Hair follicle dermal papilla cell (primary cell): ENCODE measurements around the gene RILPL2. TPM values are rescaled to one million over a fixed set of nuclear protein-coding genes. Genes with fewer than 3 reads are reported as not detected.

Source experiments
- total RNA-seq: library from RNA; depleted of rRNA; stranded (reverse); fragments of >200 nt; gene quantifications from 2 replicates; pipeline ENCODE4 v1.2.3, GENCODE V29; 2012

RILPL2 gene
- total RNA-seq: 2.9 and 3.9 TPM in 2 replicates

DNA sequence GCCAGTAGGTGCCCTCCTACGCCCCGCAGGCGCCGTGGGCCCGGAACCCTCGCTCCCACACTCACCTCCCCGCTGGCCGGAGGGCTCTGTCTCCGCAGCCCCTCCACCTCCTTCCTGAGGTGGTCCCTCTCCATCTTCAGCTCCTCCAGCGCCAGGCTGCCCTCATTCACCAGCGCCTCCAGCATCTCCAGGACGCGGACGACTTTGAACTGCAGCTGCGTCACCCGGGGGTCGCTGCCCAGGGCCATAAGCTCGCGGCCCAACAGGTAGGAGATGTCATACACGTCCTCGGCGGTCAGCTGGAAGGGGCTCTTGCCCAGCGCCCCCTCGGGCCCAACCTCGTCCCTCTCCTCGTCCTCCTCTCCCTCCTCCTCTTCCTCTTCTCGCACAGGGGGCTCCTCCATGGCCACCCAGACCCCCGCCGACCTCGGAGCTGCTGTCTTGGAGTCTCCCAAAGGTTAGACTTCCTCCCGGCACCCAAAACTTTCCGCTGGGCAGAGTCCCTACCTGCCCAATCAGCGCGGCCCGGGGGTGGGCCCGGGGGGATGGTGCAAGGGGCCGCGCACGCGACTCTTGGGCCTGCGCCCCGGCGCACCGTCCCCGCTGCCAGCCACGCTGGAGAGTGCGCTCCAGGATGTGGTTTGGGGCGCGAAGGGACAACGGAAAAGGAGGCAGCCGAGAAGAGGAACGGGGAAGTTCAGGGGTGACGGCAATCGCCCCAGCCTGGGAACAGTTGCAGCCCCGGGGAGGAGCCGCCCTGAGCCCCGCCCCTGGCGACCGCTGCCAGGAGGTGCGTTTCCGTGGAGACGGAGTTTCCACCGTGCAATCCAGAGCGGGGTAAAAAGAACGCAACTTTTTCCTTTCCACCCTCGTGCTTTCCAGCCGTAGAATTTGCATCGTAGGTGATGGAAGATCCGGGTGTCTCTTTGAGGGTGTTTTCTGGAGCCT, at the start of gene RILPL2:
RILPL2 (minus strand) TSS at position 668 of the 948 bp plus-strand sequence; CDS start at position 404, 264 bp downstream.

DNA sequence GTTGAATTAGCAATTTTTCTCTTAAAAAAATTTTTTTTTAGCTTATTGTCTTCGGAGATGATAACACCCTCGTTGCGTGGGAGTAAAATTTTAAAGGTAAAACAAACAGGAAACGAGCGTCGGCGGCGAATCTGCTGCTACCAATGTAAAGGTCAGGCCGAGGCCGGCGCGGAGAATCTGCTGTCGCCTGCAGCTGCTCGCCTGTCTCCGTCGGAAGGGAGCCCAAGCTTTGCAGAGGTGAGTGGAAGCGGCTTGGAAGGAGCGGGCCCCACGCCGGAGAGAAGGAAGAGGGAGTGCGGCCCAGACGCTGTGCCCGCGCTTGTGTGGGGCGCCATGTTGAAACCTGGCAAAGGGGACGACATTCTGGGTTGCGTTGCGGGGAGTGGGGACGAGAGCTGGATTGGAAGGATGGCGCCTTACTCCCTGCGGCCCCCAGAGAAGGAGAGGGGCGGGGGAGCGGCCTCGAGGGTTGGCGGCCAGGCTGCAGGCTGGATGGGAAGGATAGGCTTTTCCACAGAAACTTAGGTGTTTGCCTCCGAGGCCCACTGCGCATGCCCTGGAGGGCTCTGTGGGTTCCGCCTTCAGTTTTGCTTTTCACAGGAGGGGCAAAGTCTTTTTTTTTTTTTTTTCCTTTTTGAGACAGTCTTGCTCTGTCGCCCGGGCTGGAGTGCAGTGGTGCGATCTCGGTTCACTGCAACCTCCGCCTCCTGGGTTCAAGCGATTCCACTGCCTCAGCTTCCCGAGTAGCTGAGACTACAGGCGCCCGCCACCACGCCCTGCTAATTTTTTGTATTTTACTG, 21.7 kb upstream of the RILPL2 start, which contains the start of gene SNRNP35:
SNRNP35 (plus strand) TSS at position 160 of the 800 bp plus-strand sequence. CDS start 7,402 bp downstream, outside the sequence.

Other genes starting within 250 kb of the RILPL2 start
- gene MPHOSPH9, start 203.5 kb downstream of the RILPL2 start, total RNA-seq: 30.6 and 43.5 TPM in 2 replicates
- gene MTRFR, start 203.2 kb downstream of the RILPL2 start, total RNA-seq: 11.8 TPM in 2 replicates
- 144 and 149 TPM in 2 replicates for gene CDK2AP1, start 164.8 kb downstream of the RILPL2 start, total RNA-seq
- 25.2 and 25.4 TPM in 2 replicates for gene SBNO1, start 71.8 kb downstream of the RILPL2 start, total RNA-seq
- 44.1 and 51.1 TPM in 2 replicates for gene KMT5A, start 52.6 kb downstream of the RILPL2 start, total RNA-seq
- gene SNRNP35, start 21.5 kb upstream of the RILPL2 start, total RNA-seq: 8.9 and 12.3 TPM in 2 replicates
- gene RILPL1, start 97.0 kb upstream of the RILPL2 start, total RNA-seq: 15.2 and 16.6 TPM in 2 replicates
- gene TMED2, start 147.9 kb upstream of the RILPL2 start, total RNA-seq: 334 and 372 TPM in 2 replicates
- gene DDX55, start 165.4 kb upstream of the RILPL2 start, total RNA-seq: 15.9 and 22.9 TPM in 2 replicates
- gene EIF2B1, start 197.0 kb upstream of the RILPL2 start, total RNA-seq: 31.8 and 40.7 TPM in 2 replicates
- gene GTF2H3, start 197.1 kb upstream of the RILPL2 start, total RNA-seq: 34.0 and 44.0 TPM in 2 replicates
- gene TCTN2, start 234.4 kb upstream of the RILPL2 start, total RNA-seq: 21.4 and 27.7 TPM in 2 replicates